Articular chondrocyte of knee joint (primary cell): ENCODE results near the gene DLK2. TPM values are rescaled to one million over a fixed set of nuclear protein-coding genes. Genes with fewer than 3 reads are reported as not detected.

Experiments used
- small RNA-seq: library from RNA; depleted of rRNA; stranded (forward); fragments of <200 nt; gene quantifications from one replicate; pipeline ENCODE3, GENCODE V24; 2012
- total RNA-seq: library from RNA; depleted of rRNA; stranded (reverse); fragments of >200 nt; gene quantifications from 2 replicates; pipeline ENCODE4 v1.2.3, GENCODE V29; 2012

DLK2 gene
- 0.11 TPM in 1 of 2 replicates, not detected in the other for total RNA-seq

DNA sequence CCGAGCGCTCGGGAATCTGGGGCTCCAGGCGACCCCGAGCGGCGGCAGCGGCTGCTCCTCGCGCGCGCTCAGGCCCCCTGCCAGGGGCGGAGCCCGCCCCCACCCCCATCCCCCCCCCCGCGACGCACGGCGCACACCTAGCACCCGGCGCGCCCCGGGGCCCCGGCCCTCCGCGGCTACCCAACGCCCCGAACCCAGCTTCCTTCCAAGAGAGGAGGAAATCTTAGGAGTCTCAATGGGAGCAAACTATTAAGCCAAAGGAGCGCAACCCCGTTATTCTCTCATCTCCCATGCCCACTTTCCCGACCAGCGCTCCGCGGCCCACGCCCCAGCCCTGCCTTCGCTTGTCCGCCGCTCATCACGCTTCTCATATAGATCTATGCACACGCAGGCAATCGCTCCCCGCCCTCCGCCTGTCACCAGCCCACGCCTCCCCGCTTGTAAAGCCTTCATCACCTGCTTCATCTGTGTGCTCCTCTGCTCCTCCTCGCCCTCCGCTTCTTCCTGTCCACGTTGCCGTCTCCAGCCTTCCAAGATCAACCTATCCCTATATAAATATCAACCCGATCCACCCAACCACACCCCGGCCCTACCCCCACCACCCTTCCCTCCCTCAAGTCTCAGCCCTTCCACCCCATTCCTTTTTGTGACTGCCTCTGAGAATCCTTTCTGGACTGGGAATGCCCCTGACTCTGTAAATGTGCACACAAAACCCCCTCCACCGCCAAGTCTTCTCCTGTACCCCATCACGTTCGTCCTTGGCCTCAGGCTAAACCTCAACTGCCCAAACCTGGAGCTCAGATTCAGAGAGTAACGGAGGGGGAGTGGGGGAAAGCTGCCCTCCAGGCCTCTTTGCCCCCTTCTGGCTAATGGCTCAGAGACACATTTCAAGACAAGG lies at the start of gene DLK2:
Gene DLK2, minus strand, starts transcription at position 18 of the 898 bp plus-strand sequence. CDS start 723 bp downstream, outside the sequence.

DNA sequence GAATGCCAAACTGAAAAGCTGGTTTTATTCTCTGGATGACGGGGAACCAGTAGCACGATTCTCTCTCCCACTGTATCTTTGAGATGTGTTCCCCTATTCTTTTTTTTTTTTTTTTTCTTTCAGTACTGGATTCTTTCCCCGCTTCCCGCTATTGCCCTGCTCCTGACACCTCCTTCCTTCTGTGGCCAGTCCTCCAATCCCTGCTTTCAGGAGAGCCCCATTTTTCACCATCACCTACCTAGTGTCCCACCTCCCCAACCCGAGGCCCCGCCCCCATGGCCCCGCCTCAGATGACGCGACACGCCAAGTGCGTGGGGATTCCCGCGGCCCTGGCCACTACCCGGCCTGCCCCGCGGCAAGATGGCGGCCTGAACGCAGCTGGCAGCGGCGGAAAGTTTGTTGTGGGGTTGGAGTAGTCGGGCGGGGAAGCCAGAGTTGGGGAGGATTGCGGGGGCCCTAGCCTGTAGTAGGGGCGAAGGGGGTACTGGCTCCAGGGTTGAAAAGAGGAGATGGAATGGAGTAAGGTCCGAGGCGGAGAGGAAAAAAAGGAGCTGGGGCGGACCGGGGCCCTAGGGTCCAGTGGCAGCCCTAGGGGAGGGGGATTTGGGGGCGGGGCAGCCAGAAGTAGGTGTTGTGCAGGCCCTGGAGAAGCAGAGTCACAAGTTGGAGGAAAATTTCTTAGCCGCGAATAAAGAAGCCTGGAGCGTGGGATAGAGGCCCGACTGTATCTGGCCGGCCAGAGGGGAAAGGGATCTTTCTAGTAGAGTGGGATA lies 22.1 kb upstream of the DLK2 start, which contains the start of gene TJAP1:
Gene TJAP1, plus strand, starts transcription at position 336 of the 773 bp plus-strand sequence. CDS start 21,432 bp downstream, outside the sequence.

GRCh38 chr6:43427406-43428111 lies 27.8 kb downstream of the DLK2 start, which contains the start of gene ABCC10:
Gene ABCC10, plus strand, starts transcription at chr6:43427541. Its CDS starts 438 bp downstream, at chr6:43427979.

Small RNA genes lying within 50 kb of the gene (small RNA-seq; reads per million reads assigned to genes)
- gene MIR6780B (not detected), gene RNU6-1113P (not detected)

Other genes starting within 250 kb of the DLK2 start
- 37.6 and 40.1 TPM in 2 replicates for gene DNPH1, start 226.1 kb downstream of the DLK2 start, total RNA-seq
- under 0.01 TPM in 2 replicates for gene TTBK1, start 212.1 kb downstream of the DLK2 start, total RNA-seq
- not detected in 2 replicates for gene SLC22A7, start 157.3 kb downstream of the DLK2 start, total RNA-seq
- gene CRIP3, start 146.7 kb downstream of the DLK2 start, total RNA-seq, result 0.32 TPM in 1 of 2 replicates, not detected in the other
- gene ZNF318, start 85.9 kb downstream of the DLK2 start, total RNA-seq, result 14.9 and 15.0 TPM in 2 replicates
- 17.5 and 17.6 TPM in 2 replicates for gene ABCC10, start 28.0 kb downstream of the DLK2 start, total RNA-seq
- 12.4 and 13.7 TPM in 2 replicates for gene TJAP1, start 22.0 kb upstream of the DLK2 start, total RNA-seq
- gene LRRC73, start 54.8 kb upstream of the DLK2 start, total RNA-seq, result 0.32 and 0.39 TPM in 2 replicates
- gene YIPF3, start 61.4 kb upstream of the DLK2 start, total RNA-seq, result 109 and 122 TPM in 2 replicates
- 24.3 and 29.1 TPM in 2 replicates for gene POLR1C, start 61.5 kb upstream of the DLK2 start, total RNA-seq
- gene XPO5, start 120.5 kb upstream of the DLK2 start, total RNA-seq, result 25.8 and 26.0 TPM in 2 replicates
- gene POLH, start 120.6 kb upstream of the DLK2 start, total RNA-seq, result 20.1 and 28.2 TPM in 2 replicates
- gene GTPBP2, start 173.7 kb upstream of the DLK2 start, total RNA-seq, result 42.7 and 51.7 TPM in 2 replicates
- gene MAD2L1BP, start 180.3 kb upstream of the DLK2 start, total RNA-seq, result 26.1 and 29.3 TPM in 2 replicates
- 0.65 and 0.86 TPM in 2 replicates for gene RSPH9, start 189.5 kb upstream of the DLK2 start, total RNA-seq
- gene MRPS18A, start 232.2 kb upstream of the DLK2 start, total RNA-seq, result 28.1 and 29.0 TPM in 2 replicates